Measurements from ENCODE around the gene NCK2. TPM values are rescaled to one million over a fixed set of nuclear protein-coding genes. Genes with fewer than 3 reads are reported as not detected.

Gene NCK2
- total RNA-seq, 4 donors from 2014 or later, result 14.7 to 47.5 (median 29.3) TPM

DNA sequence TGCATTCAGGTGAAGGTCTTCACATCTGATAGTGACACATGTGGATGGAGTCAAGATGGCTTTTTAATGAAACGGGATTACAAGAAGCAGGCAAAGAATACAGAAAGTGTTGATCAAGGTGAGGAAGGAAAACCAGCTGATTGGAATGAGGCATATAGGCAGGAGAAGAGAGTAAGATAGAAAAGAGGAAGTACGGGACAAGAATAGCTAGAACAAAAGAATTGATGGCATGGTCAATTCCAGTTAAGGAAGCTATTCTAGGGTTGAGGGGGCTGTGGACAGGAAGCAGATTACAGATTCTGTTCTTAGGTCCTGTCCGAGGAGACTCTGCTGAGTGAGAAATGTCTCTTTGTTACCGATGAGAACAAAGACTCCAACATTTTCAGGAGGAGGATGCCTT lies 13.2 kb upstream of the NCK2 start:
- Histone ChIP-seq H3K4me1 (no peaks in the 10 kb centered on the region), H3K4me3 (no peak overlapping the region), H3K27ac (no peak overlapping the region), H3K36me3 (no peaks in the 10 kb centered on the region), H3K27me3 (no peaks in the 10 kb centered on the region), H3K9me3 (no peaks in the 10 kb centered on the region)
- TF ChIP-seq, protein P1, sequence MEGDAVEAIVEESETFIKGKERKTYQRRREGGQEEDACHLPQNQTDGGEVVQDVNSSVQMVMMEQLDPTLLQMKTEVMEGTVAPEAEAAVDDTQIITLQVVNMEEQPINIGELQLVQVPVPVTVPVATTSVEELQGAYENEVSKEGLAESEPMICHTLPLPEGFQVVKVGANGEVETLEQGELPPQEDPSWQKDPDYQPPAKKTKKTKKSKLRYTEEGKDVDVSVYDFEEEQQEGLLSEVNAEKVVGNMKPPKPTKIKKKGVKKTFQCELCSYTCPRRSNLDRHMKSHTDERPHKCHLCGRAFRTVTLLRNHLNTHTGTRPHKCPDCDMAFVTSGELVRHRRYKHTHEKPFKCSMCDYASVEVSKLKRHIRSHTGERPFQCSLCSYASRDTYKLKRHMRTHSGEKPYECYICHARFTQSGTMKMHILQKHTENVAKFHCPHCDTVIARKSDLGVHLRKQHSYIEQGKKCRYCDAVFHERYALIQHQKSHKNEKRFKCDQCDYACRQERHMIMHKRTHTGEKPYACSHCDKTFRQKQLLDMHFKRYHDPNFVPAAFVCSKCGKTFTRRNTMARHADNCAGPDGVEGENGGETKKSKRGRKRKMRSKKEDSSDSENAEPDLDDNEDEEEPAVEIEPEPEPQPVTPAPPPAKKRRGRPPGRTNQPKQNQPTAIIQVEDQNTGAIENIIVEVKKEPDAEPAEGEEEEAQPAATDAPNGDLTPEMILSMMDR (IDR thresholded peaks at IDR 0.05), result no peak
- no peak for TF ChIP-seq POLR2A (IDR thresholded peaks at IDR 0.05)
- no peak for DNase-seq
- intact Hi-C loops (cut with DNase I; ENCODE audit: low total_unique reads), result no loop called here

DNA sequence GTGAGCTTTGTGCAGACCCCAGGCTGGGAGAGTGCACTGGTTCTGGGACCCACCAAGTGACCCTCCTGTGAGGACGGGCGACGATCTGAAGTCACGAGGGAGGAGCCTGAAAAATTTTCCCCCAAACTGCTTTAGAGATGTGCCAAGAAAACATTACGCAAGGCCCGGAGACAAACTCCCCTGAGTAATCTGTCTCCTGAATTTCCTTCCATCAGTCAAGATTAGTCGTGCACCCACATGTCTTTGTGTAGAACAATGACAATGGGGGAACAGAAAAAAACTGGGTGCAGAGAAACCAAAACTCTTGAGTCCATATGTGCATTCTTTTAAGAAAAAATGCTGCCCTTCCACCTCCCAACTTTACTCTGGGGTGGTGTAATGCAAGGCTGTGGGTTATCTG lies 12.6 kb upstream of the NCK2 start:
- DNase-seq, result no peak
- Histone ChIP-seq H3K27ac (no peak overlapping the region), H3K27me3 (no peaks in the 10 kb centered on the region), H3K4me3 (no peak overlapping the region), H3K4me1 (no peaks in the 10 kb centered on the region), H3K9me3 (no peaks in the 10 kb centered on the region), H3K36me3 (no peaks in the 10 kb centered on the region)
- no peak for TF ChIP-seq POLR2A (IDR thresholded peaks at IDR 0.05)
- TF ChIP-seq, protein P1 (IDR thresholded peaks at IDR 0.05), result no peak
- intact Hi-C loops (cut with DNase I; ENCODE audit: low total_unique reads), result no loop called here

DNA sequence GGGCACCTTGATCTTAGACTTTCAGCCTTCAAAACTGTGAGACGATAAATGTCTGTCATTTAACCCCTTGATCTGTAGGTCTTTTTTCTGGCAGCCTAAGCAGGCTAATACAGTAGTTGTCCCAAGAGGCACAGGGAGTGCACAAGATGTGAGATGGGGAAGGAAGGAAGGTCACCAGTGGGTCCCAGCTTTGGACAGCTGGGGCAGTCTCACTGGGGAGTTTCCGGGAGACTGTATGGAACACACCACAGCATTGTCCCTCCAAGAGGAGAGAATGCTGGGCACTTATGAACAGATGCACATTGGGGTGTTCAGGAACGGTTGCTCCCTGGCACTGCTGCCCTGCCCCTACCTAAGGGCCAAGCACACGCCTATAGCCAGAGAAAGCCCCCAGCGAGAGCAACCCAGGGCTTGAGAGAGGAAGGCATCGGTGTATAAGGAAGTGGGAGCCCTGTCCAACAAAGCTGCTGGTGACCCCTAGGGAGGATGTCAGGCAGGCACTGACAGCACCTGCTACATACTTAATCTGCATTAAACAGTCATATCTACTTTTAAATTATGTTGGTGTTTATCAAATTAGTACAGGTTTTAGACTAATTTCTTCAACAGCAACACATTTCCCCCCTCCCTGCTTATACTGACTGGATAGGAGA lies 11.6 kb upstream of the NCK2 start:
- H3K27me3 ChIP-seq, result no peaks in the 10 kb centered on the region
- H3K4me3 ChIP-seq, result no peak overlapping the region
- no peaks in the 10 kb centered on the region for H3K36me3 ChIP-seq
- TF ChIP-seq, protein P1 (IDR thresholded peaks at IDR 0.05), result no peak
- no peak for TF ChIP-seq POLR2A (IDR thresholded peaks at IDR 0.05)
- DNase-seq, result no peak
- intact Hi-C loops (cut with DNase I; ENCODE audit: low total_unique reads), result no loop called here
- H3K4me1 ChIP-seq, result no peaks in the 10 kb centered on the region
- H3K9me3 ChIP-seq, result no peaks in the 10 kb centered on the region
- no peak overlapping the region for H3K27ac ChIP-seq

DNA sequence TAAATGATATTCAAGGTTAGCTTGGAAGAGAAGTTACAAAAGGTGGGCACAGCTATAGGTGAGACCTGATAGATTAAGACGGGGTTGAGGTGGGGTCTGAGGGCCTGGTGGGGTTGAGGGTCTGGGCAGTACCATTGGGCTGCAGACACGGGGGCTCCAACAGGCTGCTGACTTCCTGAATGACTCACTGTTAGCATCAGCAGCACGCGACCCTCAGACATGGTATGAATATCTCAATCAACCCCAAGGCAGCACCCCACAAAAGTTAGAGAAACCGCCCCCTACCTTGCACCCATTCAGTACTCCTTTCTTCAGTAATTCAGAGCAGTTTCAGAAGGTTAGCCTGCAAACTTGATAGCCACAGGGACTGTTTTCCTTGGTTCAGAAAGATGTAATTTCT lies 10.8 kb upstream of the NCK2 start:
- Histone ChIP-seq H3K4me1 (no peaks in the 10 kb centered on the region), H3K27ac (no peak overlapping the region), H3K9me3 (no peaks in the 10 kb centered on the region), H3K36me3 (no peaks in the 10 kb centered on the region), H3K4me3 (no peak overlapping the region), H3K27me3 (no peaks in the 10 kb centered on the region)
- intact Hi-C loops (cut with DNase I; ENCODE audit: low total_unique reads), result no loop called here
- DNase-seq, result no peak
- TF ChIP-seq, protein P1 (IDR thresholded peaks at IDR 0.05), result no peak
- TF ChIP-seq POLR2A (IDR thresholded peaks at IDR 0.05), result no peak

DNA sequence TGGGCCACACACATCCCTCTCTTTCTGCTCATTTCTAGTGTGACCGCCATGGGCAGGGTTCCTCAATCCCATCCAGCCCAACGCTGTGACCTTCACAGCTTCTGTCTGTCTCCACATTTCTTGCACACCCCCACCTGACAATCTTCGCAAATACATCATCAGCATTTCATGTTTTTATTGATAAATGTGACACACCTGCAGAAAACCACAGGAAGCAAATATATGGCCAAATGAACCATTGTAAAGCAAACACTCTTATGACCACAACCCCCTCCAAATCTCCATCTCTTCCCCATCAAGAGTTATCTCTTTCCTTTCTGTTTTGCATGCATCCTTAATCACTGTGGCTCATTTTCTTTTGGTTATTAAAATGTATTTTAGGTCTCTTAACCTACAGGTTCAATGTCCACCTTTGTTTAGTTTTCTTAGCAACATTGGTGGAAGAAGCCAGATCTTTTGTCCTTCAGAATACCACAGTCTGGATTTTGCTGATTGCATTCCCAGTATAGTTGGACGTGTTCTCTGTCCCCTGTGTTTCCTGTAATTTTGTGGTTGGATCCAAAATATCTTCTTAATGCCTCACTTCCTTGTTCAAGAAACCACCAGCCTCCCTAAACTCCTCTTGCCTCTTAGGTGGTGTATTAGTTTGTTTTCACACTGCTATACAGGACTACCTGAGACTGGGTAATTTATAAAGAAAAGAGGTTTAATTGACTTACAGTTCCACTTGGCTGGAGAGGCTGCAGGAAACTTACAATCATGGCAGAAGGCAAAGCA lies 9.8 kb upstream of the NCK2 start:
- intact Hi-C loops (cut with DNase I; ENCODE audit: low total_unique reads), result no loop called here
- no peak overlapping the region for H3K4me3 ChIP-seq
- no peaks in the 10 kb centered on the region for H3K4me1 ChIP-seq
- H3K36me3 ChIP-seq, result no peaks in the 10 kb centered on the region
- no peaks in the 10 kb centered on the region for H3K27me3 ChIP-seq
- no peak for TF ChIP-seq POLR2A (IDR thresholded peaks at IDR 0.05)
- TF ChIP-seq, protein P1 (IDR thresholded peaks at IDR 0.05), result no peak
- H3K9me3 ChIP-seq, result no peaks in the 10 kb centered on the region
- H3K27ac ChIP-seq, result no peak overlapping the region
- no peak for DNase-seq
